GM18951 (cell line): Measurements from ENCODE around the gene SLC27A4.

Source experiments
- POLR2A ChIP-seq: IDR thresholded peaks from 4 replicates; pipeline ENCODE4 v1.6.1; 2011; ENCODE audit warnings: mild to moderate bottlenecking; ENCODE audit not compliant: insufficient read length, insufficient read depth; ENCODE audit errors: extremely low read depth
- in situ Hi-C: fragments of 300-500 bp; cut with MboI; formaldehyde crosslinking; loops from one replicate; pipeline ENCODE4 v1.12.0; 2022; ENCODE audit warnings: low sequenced_read_pairs, mixed read lengths, inconsistent platforms; ENCODE audit not compliant: unreplicated experiment

SLC27A4 gene

DNA sequence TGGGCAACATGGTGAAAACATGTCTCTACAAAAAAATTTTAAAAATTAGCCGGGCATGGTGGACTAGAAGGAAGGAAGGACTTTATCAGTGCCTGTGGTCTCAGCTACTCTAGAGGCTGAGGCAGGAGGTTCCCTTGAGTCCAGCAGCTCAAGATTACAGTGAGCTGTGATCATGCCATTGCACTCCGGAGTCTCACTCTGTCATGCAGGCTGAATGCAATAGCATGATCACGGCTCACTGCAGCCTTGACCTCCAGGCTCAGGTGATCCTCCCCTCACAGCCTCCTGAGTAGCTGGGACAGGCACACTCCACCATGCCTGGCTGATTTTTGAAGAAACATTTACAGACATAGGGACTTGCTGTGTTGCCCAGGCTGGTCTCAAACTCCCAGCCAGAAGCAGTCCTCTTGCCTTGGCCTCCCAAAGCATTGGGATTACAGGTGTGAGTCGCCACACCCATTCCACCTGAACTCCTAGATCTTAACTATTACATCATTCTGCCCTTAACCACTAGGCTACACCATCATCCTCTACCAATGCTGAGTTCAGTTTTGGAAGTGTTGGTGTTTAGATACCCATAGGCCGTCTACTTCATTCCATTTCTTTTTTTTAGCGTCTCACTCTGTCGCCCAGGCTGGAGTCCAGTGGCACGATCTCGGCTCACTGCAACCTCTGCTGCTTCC, 28.8 kb downstream of the SLC27A4 start:
- in situ Hi-C loops: no loop called here
- TF ChIP-seq POLR2A: no peak

DNA sequence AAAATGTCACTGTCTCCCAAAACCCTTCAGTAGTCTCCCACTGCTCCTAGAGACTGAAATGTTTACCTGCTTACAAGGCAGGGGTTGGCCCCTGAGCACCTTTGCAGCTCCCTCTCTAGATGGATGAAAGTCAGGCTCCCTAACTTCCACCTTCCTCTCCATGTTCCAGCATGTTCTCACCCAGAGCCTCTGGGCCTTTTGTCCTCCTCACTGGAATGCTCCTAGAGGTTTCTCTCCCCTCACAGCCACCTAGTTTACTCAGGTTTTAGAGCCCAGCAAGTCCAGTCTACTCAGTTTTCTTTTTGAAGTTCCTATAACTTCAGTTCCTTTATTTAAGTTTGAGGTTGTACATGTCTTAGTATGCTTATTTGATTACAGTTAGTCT, 30.0 kb downstream of the SLC27A4 start:
- in situ Hi-C loops: no loop called here
- no peak for TF ChIP-seq POLR2A

DNA sequence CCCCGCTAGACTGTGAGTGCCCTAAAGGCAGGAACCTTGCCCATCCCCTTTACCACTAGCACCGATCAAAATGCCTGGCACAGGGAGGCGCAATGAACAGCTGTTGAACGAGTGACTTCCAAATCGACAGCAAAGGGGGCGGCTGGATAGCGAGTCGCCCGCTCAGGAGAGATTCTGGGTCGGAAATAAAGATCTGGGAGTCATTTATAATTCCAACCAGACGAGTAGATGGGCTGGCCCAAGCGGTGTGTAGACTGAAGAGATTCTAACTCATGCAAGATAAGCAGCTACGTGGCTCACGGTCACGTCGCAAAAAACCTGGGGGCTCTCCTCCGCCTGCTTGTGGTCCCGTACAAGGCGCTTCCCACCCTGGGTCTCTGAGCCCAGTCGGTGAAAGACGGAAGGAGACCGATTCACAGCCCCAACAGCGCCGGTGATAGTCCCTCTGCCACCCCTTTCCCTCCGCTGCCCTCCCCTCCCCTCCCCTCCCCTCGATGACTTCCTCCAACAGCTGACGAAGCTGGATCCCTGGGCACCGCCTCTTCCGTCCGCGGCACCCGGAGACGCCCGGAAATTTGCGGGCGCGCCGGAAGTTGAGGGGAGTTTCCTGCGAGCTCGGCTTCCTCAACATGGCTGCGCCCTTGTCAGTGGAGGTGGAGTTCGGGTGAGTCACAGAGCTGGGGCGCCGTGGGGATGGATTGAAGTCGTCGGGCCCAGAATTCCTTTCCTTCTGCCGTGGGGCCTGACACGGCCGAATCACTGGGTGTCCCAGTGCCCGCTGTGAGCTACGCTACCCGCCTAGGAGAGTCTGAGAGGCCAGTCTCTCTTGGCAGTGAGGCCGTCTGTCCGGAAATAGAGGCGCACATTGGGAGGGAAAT, 30.7 kb downstream of the SLC27A4 start, which contains the start of gene URM1:
Gene URM1 (plus strand): TSS at position 623 of the 878 bp plus-strand sequence. CDS start 7 bp downstream, at position 630.
- in situ Hi-C loops: no loop called here
- peak; percentile 85 for TF ChIP-seq POLR2A

DNA sequence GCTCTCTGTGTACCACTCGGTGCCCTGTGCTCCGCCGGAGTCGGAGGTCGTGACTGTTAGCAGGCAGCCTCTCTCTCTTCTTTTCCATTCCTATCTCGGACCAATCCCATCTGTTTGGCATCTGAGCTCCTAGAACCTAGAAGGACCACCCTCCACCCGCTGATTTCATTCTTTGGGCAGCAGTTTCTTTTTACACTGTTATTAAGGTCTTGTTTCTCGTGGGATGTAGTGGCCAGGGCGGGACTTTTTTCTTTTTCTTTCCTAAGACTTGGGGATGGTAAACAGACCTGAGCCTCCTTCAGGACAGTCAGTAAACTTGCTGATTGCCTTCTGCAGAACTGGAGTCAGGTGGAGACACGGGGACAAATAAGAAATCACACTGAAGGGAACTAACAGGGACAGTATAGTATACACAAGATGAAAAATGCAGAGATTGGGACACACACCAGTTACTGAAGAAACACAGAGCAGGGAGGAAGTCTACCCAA, 31.3 kb downstream of the SLC27A4 start:
- no peak for TF ChIP-seq POLR2A
- in situ Hi-C loops: no loop called here

DNA sequence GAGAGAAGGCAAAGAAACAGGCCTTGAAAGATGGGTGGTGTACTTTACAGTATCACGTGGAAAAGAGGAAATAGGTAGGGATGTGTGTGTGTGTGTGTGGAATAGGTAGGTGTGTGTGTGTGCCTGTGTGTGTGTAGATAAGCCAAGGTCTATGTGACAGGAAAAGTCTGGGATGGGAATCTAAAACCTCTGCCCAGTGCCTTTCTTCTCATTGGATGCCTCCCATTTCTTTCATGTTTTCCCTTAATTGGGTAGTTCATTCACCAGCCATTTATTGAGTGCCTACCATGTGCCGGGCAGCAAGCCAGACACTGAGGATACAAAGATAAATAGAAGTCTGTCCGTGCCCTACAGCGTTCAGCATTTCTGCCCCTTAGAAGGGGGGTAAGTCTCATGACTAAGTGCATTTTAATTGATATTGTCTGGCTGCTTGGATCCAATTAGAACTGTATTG, 31.9 kb downstream of the SLC27A4 start:
- in situ Hi-C loops: no loop called here
- no peak for TF ChIP-seq POLR2A

DNA sequence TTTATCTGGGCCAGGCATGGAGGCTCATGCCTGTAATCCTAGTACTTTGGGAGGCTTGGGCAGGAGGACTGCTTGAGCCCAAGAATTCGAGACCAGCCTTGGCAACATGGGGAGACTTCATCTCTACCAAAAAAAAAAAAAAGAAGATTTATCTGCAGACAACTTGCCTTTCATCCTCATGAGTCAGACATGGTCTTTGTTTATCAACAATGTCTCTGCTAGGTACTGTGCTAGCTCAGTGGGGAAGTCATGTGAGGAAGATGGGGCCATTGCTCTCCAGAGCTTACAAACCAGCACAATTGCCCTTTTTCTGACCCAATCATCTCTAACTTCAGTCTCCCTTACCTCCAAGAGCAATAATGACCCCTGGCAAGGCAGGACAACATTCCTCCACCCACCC, 32.5 kb downstream of the SLC27A4 start:
- no peak for TF ChIP-seq POLR2A
- in situ Hi-C loops: no loop called here

GRCh38 chr9:128374221-128374675, 33.9 kb downstream of the SLC27A4 start:
- no peak for TF ChIP-seq POLR2A
- in situ Hi-C loops: no loop called here

GRCh38 chr9:128375865-128376264, 35.5 kb downstream of the SLC27A4 start:
- no peak for TF ChIP-seq POLR2A
- in situ Hi-C loops: no loop called here

DNA sequence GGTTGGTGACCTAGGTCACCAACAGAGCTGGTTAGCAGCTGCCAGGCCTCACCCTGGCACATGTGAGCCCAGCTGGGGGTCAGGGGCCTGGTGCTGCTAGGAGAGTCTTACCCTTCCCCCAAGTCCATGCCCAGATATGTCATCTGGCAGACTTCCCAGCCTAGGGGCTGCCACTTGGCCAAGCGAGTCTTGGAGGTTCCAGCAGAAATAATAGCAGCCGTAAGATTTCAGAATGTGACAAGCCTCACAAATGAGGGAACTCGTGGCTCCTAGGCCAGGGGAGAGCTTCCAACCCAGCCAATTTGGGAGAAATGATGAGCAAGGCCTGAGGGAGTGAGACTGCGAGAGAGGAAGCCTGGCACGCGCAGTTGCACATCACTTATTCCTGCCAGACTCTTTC, 41.9 kb downstream of the SLC27A4 start:
- in situ Hi-C loops: no loop called here
- no peak for TF ChIP-seq POLR2A

GRCh38 chr9:128383007-128383753, 42.9 kb downstream of the SLC27A4 start:
- no peak for TF ChIP-seq POLR2A
- in situ Hi-C loops: no loop called here

GRCh38 chr9:128383791-128384190, 43.5 kb downstream of the SLC27A4 start:
- in situ Hi-C loops: no loop called here
- no peak for TF ChIP-seq POLR2A

GRCh38 chr9:128384801-128385495, 44.6 kb downstream of the SLC27A4 start:
- no peak for TF ChIP-seq POLR2A
- in situ Hi-C loops: no loop called here
